HepG2 (cell line): Measurements from ENCODE around the gene PXYLP1. TPM values are rescaled to one million over a fixed set of nuclear protein-coding genes. Genes with fewer than 3 reads are reported as not detected.

Experiments used
- GZF1 ChIP-seq: sonication (generic); formaldehyde crosslinking; IDR thresholded peaks from 2 replicates; pipeline ENCODE4 v1.5.1; 2020; ENCODE audit warnings: mild to moderate bottlenecking, missing genetic modification reagents
- HNRNPUL1 ChIP-seq: fragments of 200-400 bp; formaldehyde crosslinking; IDR thresholded peaks from 2 replicates; pipeline ENCODE4 v1.6.1; 2017; ENCODE audit warnings: low read depth, mild to moderate bottlenecking, low read length, moderate library complexity
- NFAT5 ChIP-seq: sonication (generic); formaldehyde crosslinking; IDR thresholded peaks from 2 replicates; pipeline ENCODE4 v1.4.0; 2020; ENCODE audit warnings: missing genetic modification reagents
- RERE ChIP-seq: IDR thresholded peaks from 2 replicates; pipeline ENCODE4 v1.6.1; 2016; ENCODE audit warnings: low read depth, missing genetic modification reagents, missing compliant biosample characterization
- SIX1 ChIP-seq: sonication (generic); formaldehyde crosslinking; IDR thresholded peaks from 2 replicates; pipeline ENCODE4 v1.4.0; 2020; ENCODE audit warnings: missing genetic modification reagents, borderline replicate concordance
- SMAD3 ChIP-seq: sonication (generic); formaldehyde crosslinking; IDR thresholded peaks from 2 replicates; pipeline ENCODE4 v1.4.0; 2020; ENCODE audit warnings: missing genetic modification reagents
- SRY ChIP-seq: sonication (generic); formaldehyde crosslinking; IDR thresholded peaks from 2 replicates; pipeline ENCODE4 v1.8.0; 2022; ENCODE audit warnings: mild to moderate bottlenecking, missing genetic modification reagents
- TIGD3 ChIP-seq: sonication (generic); formaldehyde crosslinking; IDR thresholded peaks from 2 replicates; pipeline ENCODE4 v1.5.1; 2020; ENCODE audit warnings: mild to moderate bottlenecking, missing genetic modification reagents, borderline replicate concordance
- ZEB1 ChIP-seq: IDR thresholded peaks from 2 replicates; pipeline ENCODE4 v1.6.1; 2012; ENCODE audit warnings: mild to moderate bottlenecking, low read depth, inconsistent platforms; ENCODE audit not compliant: insufficient replicate concordance
- ZNF296 ChIP-seq: sonication (generic); formaldehyde crosslinking; conservative IDR thresholded peaks from 2 replicates; pipeline ENCODE4 v1.5.0; 2020; ENCODE audit warnings: mild to moderate bottlenecking, missing genetic modification reagents
- ZNF3 ChIP-seq: IDR thresholded peaks from 2 replicates; pipeline ENCODE4 v1.7.0; 2017; ENCODE audit warnings: inconsistent platforms
- ZNF570 ChIP-seq: sonication (generic); formaldehyde crosslinking; IDR thresholded peaks from 2 replicates; pipeline ENCODE4 v1.4.0; 2020; ENCODE audit warnings: mild to moderate bottlenecking, missing genetic modification reagents, borderline replicate concordance
- ZNF619 ChIP-seq: sonication (generic); formaldehyde crosslinking; IDR thresholded peaks from 2 replicates; pipeline ENCODE4 v1.4.0; 2020; ENCODE audit warnings: mild to moderate bottlenecking, missing genetic modification reagents
- ZSCAN20 ChIP-seq: sonication (generic); formaldehyde crosslinking; IDR thresholded peaks from 2 replicates; pipeline ENCODE4 v1.4.0; 2020; ENCODE audit warnings: missing genetic modification reagents, mild to moderate bottlenecking, borderline replicate concordance
- polyA plus RNA-seq, 8 experiments: library from polyadenylated mRNA; depleted of rRNA in 3 of 8; stranded (reverse) in 7 of 8; unstranded in 1 of 8; fragments of >200 nt; fragmentation: Illumina TruSeq in 4 of 8; extraction: Trizol in 4 of 8; gene quantifications; 2 replicates each; pipeline versions ENCODE4 v1.2.1 to v1.2.3, GENCODE V29; 2011 to 2016; ENCODE audit warnings: low read depth in 4 of 8, missing spikeins in 1 of 8, mixed read lengths in 1 of 8; ENCODE audit not compliant: insufficient read depth in 1 of 8
- total RNA-seq, 5 experiments: library from RNA; depleted of rRNA; stranded (reverse); fragments of >200 nt; fragmentation: Illumina TruSeq; extraction: Trizol; gene quantifications; 2 replicates each; pipeline ENCODE4 v1.2.3, GENCODE V29; 2016; ENCODE audit warnings: low read depth in 1 of 5

The PXYLP1 gene
- total and polyA plus RNA-seq, 2 of the 13 experiments (the other 11 are each of a cell fraction or from before 2014, with no cell fraction given): 4.9 to 8.1 TPM

GRCh38 chr3:141311496-141312353, 80.1 kb downstream of the PXYLP1 start (continued):
- TF ChIP-seq SIX1 (no peak), HNRNPUL1 (no peak), RERE (no peak), NFAT5 (CRISPR knock-in tag) (no peak), ZNF3 (CRISPR knock-in tag) (no peak), SMAD3 (CRISPR knock-in tag) (no peak), ZNF296 (no peak), GZF1 (CRISPR knock-in tag) (no peak), ZNF570 (no peak), ZSCAN20 (CRISPR knock-in tag) (peak; percentile 70; the same call in 1 of the 2 replicates), ZNF619 (CRISPR knock-in tag) (peak; percentile 30; the same call in 1 of the 2 replicates), SRY (CRISPR knock-in tag) (no peak), TIGD3 (CRISPR knock-in tag) (0 out of 2 replicates have a peak, but pooled peaks have one; percentile 61), ZEB1 (no peak)
